Cardiac fibroblast (primary cell): ENCODE measurements around the gene TAS2R39.
"Not testable (repeated sequence)": the region's sequence is repeated elsewhere in the genome, so short reads cannot be mapped to it uniquely, and the experiment has no call there.

Experiments
- DNase-seq, 2 donors: peaks; one replicate each; pipeline versions ENCODE4 v3.0.0 to v3.0.0-alpha.2; 2010; ENCODE audit warnings: low read depth in 2 of 2
- H3K4me3 ChIP-seq, 2 donors: replicated peaks in 1 of 2; 1 replicate in 1 of 2; 2 replicates in 1 of 2; pipeline ENCODE4 v1.5.1; 2011; ENCODE audit warnings: low read depth in 2 of 2, low read length in 2 of 2, mild to moderate bottlenecking in 2 of 2, moderate library complexity in 1 of 2
- TF ChIP-seq, protein P1 (sequence below): IDR thresholded peaks from one replicate; pipeline ENCODE4 v1.5.1; 2011; ENCODE audit warnings: low read depth, mild to moderate bottlenecking, low read length, inconsistent platforms

Gene TAS2R39

DNA sequence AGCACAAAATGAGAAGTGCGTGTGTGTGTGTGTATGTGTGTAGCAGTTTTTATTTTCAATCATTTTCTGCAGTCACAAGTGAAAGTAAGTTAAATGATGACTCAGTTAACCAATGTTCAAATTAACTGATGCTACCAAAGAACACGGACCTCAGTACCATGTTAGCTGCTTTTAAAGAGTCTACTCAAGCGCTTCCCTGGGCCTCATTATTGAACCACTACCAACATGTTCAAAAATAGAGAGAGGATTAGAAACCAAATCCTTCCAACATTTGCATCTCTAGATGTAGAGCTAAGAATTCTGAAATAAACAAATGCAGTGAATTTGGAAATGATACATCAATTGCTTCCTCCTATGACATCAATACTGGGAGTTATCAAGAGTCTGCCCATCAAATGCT lies at the start of gene TAS2R39:
TAS2R39 (plus strand) TSS at position 396 of the 400 bp plus-strand sequence; CDS start at position 396, 0 bp downstream.
- DNase-seq: no peak
- no peak within 1 kb of the TSS for H3K4me3 ChIP-seq
- TF ChIP-seq, protein P1, sequence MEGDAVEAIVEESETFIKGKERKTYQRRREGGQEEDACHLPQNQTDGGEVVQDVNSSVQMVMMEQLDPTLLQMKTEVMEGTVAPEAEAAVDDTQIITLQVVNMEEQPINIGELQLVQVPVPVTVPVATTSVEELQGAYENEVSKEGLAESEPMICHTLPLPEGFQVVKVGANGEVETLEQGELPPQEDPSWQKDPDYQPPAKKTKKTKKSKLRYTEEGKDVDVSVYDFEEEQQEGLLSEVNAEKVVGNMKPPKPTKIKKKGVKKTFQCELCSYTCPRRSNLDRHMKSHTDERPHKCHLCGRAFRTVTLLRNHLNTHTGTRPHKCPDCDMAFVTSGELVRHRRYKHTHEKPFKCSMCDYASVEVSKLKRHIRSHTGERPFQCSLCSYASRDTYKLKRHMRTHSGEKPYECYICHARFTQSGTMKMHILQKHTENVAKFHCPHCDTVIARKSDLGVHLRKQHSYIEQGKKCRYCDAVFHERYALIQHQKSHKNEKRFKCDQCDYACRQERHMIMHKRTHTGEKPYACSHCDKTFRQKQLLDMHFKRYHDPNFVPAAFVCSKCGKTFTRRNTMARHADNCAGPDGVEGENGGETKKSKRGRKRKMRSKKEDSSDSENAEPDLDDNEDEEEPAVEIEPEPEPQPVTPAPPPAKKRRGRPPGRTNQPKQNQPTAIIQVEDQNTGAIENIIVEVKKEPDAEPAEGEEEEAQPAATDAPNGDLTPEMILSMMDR: no peak

DNA sequence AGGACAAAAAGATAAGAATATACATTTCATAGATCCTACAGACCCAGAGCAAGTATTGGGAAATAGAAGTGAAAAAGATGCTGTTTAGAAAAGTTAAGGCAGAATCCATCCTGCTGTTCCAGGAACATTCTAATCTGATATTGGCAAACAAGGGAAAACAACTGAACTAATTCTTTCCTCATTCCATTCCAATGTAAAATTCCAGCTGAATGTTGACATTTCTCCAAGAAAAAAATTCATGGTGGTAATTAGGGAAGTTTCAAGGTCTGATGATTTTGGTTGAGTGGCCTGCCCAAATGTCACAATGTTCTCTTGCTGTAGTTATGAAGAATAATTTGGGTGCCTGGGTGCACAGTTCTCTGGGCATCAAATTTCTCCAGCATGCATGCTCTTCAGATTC lies 36.1 kb upstream of the TAS2R39 start:
- no peak overlapping the region for H3K4me3 ChIP-seq
- TF ChIP-seq, protein P1: no peak
- DNase-seq: peak in 1 of 2 donors; percentile 6

DNA sequence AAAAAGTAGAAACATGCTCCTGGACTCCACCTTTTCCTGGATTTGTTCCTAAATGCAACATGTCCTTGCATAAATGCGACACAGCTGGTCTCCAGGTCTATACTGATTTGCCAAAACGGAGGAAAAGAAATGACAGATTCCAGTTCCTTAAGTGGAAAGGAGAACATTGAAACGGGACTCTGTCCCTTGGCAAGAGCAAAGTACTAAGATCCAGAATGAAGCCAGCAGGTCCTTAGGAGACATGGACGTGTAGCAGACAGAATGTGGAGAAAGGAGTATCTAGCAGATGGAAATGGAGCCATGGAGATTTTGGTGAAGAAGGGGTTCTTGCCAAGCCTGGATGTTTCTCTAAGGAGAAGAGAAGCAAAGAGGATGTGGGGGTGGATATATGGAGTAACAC lies 35.2 kb upstream of the TAS2R39 start:
- no peak for DNase-seq
- H3K4me3 ChIP-seq: no peak overlapping the region
- TF ChIP-seq, protein P1: no peak

DNA sequence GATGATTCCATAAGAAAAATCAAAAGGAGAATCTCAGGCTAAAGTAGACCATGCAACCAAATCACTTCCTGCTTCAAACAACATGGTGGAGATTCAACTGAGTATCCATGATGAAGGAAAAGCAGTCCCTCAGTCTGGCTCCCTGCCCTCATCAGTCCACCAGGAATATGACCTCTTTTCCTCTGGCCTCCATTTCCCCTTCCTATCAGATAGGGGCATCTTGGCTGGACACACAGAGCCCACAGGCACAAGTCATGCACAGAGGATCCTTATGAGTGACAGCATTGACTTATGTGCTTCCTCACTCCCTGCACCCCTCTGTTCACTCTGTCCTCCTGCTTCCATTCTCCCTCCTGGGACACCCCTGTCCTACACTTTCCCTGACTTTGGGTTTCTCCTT lies 34.6 kb upstream of the TAS2R39 start:
- DNase-seq: no peak
- H3K4me3 ChIP-seq: no peak overlapping the region
- TF ChIP-seq, protein P1: no peak

DNA sequence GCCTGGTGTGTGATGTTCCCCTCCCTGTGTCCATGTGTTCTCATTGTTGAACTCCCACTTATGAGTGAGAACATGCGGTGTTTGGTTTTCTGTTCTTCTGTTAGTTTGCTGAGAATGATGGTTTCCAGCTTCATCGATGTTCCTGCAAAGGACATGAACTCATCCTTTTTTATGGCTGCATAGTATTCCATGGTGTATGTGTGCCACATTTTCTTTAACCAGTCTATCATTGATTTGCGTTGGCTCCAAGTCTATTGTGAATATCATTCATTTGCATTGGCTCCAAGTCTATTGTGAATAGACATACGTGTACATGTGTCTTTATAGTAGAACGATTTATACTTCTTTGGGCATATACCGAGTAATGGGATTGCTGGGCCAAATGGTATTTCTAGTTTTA lies 32.5 kb upstream of the TAS2R39 start:
- not testable (repeated sequence) for DNase-seq, H3K4me3 ChIP-seq

DNA sequence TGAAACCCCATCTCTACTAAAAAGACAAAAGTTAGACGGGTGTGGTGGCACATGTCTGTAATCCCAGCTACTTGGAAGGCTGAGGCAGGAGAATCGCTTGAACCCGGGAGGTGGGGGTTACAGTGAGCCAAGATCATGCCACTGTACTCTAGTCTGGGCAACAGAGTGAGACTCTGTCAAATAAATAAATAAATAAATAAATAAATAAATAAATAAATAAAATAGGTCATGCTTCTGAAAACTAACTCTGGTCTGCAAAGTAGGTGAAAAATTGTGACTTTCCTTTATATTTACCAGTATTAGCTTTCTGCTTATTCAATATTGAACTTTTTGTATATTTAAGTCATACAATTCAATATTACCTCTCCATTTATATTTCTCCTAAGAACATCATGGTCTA lies 24.6 kb upstream of the TAS2R39 start:
- not testable (repeated sequence) for H3K4me3 ChIP-seq, DNase-seq

DNA sequence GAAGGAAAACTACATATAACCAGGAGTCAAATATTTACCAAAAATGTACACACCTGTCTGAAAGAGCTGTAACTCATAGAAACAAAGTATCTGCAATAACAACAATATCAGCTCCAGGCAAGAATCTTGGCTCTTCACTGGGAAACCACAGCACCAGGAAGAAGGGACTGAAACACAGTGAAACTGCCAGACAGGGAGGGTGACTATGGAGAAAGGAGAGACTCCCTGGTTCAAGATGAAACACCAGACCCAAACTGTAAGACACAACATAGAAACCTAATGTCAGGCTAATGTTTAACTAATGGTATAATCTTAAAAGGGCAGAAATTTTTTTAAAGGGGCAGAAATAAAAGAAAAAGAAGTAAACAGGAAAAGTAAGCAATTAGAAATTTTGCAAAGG lies 11.5 kb upstream of the TAS2R39 start:
- TF ChIP-seq, protein P1: no peak
- H3K4me3 ChIP-seq: no peak overlapping the region
- no peak for DNase-seq

DNA sequence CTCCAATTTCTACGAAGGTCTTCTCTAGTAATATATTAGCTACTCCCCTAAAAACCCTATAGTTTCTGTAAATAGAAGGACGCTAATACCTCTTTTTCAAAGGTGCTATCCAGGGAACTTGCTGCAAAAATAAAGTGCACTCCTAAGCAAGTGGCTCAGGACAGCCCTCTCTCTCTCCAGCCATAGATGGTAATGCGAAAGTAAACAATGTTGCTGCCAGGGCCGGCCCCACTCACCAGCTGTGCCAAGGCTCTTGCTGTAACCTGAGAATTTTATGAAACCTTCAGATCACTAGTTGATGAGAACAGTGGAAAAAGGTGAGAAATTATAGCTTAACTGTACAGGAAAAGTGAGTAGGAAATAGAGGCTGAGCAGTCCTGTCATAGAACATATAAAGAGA lies 10.9 kb upstream of the TAS2R39 start:
- peak in 1 of 2 donors; percentile 29 for DNase-seq
- H3K4me3 ChIP-seq: no peak overlapping the region

More for the DNA sequence above, 10.9 kb upstream of the TAS2R39 start:
- TF ChIP-seq, protein P1: no peak
